Ovary (tissue), 9 donors: ENCODE data around the gene WHRN. TPM values are rescaled to one million over a fixed set of nuclear protein-coding genes. Genes with fewer than 3 reads are reported as not detected.
A peak's percentile ranks its signal among the peaks of the same experiment; 100 is the strongest.

Experiments used
- DNase-seq, 5 donors: peaks; one replicate each; pipeline ENCODE4 v3.0.0-alpha.2; 2019 to 2020
- H3K27ac ChIP-seq, 2 donors: fragments of 200-600 bp; one replicate each; pipeline versions ENCODE4 v1.5.1 to v1.8.0; 2019 to 2022
- H3K27me3 ChIP-seq: fragments of 200-600 bp; one replicate; pipeline ENCODE4 v1.8.0; 2022
- H3K36me3 ChIP-seq: fragments of 200-600 bp; sonication (generic); one replicate; pipeline ENCODE4 v1.5.1; 2019
- H3K4me1 ChIP-seq: one replicate; pipeline ENCODE4 v1.8.1; 2013; ENCODE audit warnings: mild to moderate bottlenecking, moderate library complexity; ENCODE audit not compliant: insufficient read depth
- H3K4me3 ChIP-seq: fragments of 200-600 bp; sonication (generic); one replicate; pipeline ENCODE4 v1.5.1; 2017
- H3K9me3 ChIP-seq, 2 donors: fragments of 200-600 bp in 1 of 2; sonication (generic) in 1 of 2; one replicate each; pipeline versions ENCODE4 v1.5.1 to v1.8.1; 2013 to 2019; ENCODE audit warnings: mild to moderate bottlenecking in 1 of 2, moderate library complexity in 1 of 2
- CTCF ChIP-seq, 3 donors: fragments of 450-650 bp in 2 of 3; fragments of 200-600 bp in 1 of 3; IDR thresholded peaks; one replicate each; pipeline versions ENCODE4 v1.5.1 to v1.8.0; 2016 to 2022; ENCODE audit warnings: antibody characterized with exemption in 3 of 3, mild to moderate bottlenecking in 1 of 3
- EP300 ChIP-seq: sonication (generic); formaldehyde crosslinking; IDR thresholded peaks from one replicate; pipeline ENCODE4 v1.6.1; 2017; ENCODE audit warnings: antibody characterized with exemption
- POLR2A ChIP-seq: fragments of 450-650 bp; IDR thresholded peaks from one replicate; pipeline ENCODE4 v1.6.1; 2017; ENCODE audit warnings: antibody characterized with exemption, mild to moderate bottlenecking, moderate library complexity
- WGBS, 3 donors: extraction: QIAGEN DNeasy Blood & Tissue Kit in 1 of 3; methylation state at CpG; one replicate each; pipeline versions ENCODE4 v1.1.5 to v1.1.7; 2013 to 2017; 5-methylcytosine and 5-hydroxymethylcytosine counted together
- intact Hi-C, 4 donors: fragments of 100-400 bp; cut with DNase I; formaldehyde crosslinking; loops; one replicate each; pipeline versions ENCODE4 v1.11.0 to v1.15.1; 2022 to 2023
- polyA plus RNA-seq, 2 donors: library from polyadenylated mRNA; stranded (reverse); fragments of 200-250 nt in 1 of 2; fragments of 350-450 nt in 1 of 2; fragmentation: Illumina TruSeq in 1 of 2; extraction: RNeasy Lipid Tissue Mini Kit (QIAGEN cat#74804) in 1 of 2; gene quantifications; one replicate each; pipeline ENCODE4 v1.2.3, GENCODE V29; 2013 to 2014
- total RNA-seq, 7 donors: library from RNA; depleted of rRNA in 2 of 7; stranded (reverse); fragments of >200 nt in 2 of 7; fragmentation: NEBNext Ultra II Directional in 3 of 7; extraction: Animal tissue kit (Norgen Biotek cat#: 25700) in 3 of 7; gene quantifications; one replicate each; pipeline versions ENCODE4 v1.1.0 to v1.2.4, GENCODE V29; 2016 to 2023
- donor health status: DM: no; HTN: no; CAD: no; lungs with moderate emphysema.
- donor health status: DM: no; HTN: no; CAD: no.
- donor health status: Bipolar disorder and iron deficiency.
- donor health status: DM: yes; HTN: yes; CAD: no.
- donor health status: DM: no; HTN: no; CAD: no.
- donor health status: DM: yes; HTN: yes; CAD: no.

WHRN gene
- total and polyA plus RNA-seq, 9 donors: 1.7 to 28.5 (median 20.3) TPM

DNA sequence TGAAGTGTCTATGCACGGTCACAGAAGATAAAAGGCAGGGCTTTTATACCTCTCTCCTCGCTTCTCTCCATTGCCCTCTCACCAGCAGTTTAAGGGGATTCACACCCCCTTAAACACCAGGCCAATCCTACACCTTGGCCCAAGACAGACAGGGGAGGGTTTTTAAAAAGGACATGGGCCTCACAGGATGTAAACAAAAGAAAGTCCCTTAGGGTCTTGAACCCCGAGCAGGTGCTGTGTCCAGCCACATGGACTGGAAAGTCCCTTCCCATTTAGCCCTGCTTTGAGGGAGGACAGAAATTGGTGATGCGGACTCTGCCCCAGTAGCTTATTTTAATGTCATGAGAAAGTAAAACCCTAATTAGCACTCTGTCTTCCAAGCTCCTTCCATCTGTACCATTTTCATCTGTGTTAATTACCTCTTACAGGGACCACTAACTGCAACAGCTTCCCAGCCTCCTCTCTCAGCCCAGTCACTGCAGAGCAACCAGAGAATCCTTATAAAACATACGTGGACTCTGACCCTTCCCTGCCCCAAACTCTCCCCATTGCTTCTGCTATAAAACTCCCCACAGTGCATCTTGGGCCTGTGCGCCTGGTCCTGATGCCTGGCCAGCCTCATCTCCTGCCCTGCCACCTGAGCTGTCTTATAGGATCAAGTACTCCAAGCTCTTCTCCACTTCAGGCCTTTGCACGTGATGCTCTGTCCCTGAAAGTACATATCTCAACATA lies 16.7 kb downstream of the WHRN start:
- H3K27me3 ChIP-seq: no peaks in the 10 kb centered on the region
- WGBS, 3 donors: 76 to 89% (median 84%) methylated on average over 7 of the region's 7 CpGs
- peaks cover 4% of the 10 kb centered on the region for H3K4me1 ChIP-seq
- no peak overlapping the region for H3K4me3 ChIP-seq
- TF ChIP-seq CTCF (IDR thresholded peaks at IDR 0.05) (no peak), EP300 (no peak), POLR2A (no peak)
- DNase-seq: no peak
- no peaks in the 10 kb centered on the region for H3K9me3 ChIP-seq
- H3K36me3 ChIP-seq: no peaks in the 10 kb centered on the region
- H3K27ac ChIP-seq: no peak overlapping the region
- intact Hi-C loops: loop anchor here in 1 of 4 donors (10.0 kb wide), 1 partner anchor 56 kb away; no protein-coding TSS in a partner anchor

DNA sequence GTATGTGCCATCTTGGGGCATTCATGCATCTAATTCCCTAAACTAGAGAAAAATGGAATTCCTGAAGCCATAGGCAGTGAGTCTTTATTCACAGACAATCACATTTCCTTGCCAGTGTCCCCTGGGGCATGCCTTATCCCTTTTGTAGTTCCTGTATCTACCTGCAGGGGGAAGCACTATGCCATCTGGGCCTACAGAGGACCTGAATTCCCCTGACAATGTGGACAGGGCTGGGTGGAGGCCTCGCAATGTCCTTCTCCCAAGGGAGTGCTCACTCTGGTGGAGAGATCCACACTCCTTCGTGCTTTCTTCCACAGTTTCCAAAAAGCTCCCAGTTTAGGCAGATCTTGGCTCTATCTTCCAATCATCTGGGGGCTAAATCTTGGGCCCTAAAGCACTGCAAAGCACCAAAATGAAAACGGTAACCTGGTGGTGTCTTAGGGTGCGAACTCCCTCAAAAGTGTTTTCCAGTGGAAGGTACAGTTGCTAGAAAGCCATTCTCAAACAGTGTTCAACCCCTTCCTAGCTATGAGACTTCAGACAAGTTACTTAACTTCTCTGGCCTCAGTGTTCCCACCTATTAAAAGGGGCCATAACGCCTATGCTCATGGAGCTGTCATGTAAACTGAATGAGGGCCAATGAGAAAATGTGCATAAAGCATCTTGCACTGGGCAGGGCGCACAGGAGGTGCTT lies 17.5 kb downstream of the WHRN start:
- no peak overlapping the region for H3K27ac ChIP-seq
- 77 to 79% (median 77%) methylated on average over 6 of the region's 6 CpGs for WGBS, 3 donors
- H3K9me3 ChIP-seq: no peaks in the 10 kb centered on the region
- intact Hi-C loops: loop anchor here in 1 of 4 donors (10.0 kb wide), 1 partner anchor 57 kb away; no protein-coding TSS in a partner anchor
- peaks cover 2% of the 10 kb centered on the region for H3K4me1 ChIP-seq
- H3K27me3 ChIP-seq: no peaks in the 10 kb centered on the region
- peak in 3 of 5 donors; percentile 32 to 60 (median 39) for DNase-seq
- no peaks in the 10 kb centered on the region for H3K36me3 ChIP-seq
- no peak overlapping the region for H3K4me3 ChIP-seq
- TF ChIP-seq EP300: no peak
- TF ChIP-seq CTCF (IDR thresholded peaks at IDR 0.05): peak in 2 of 3 donors; percentile 60 to 62

DNA sequence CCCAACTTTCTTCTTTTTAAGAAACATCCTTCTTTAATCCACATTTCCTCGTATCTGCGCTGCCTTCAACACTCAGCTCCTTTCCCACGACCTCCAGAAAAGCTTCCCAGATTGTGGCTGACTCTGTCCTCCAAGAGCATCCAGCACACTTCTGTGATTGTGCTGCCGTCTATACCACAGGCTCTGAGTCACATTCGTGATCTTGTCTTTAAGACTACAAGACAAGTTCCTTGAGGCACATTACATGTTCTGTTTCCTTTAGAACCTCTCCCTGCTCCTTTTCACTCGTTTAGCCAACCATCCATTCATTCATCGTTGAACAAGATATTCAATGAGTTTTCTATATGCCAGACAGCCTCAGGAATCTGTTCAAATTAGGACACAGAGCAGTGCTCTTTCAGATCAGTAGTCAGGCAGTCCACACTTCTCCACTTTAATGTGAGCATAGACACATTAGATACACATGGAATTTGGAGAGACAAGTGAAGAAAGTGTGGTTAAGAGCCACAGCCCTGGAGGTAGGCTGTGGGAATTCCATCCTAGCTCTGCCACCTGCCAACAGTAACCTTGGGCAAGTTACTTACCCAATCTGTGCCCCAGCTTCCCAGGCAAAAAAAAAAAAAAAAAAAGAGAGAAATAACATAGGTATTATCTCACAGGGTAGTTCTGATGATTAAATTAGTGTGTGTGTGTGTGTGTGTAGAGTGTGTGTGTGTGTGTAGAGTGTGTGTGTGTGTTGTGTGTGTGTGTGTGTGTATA lies 18.9 kb downstream of the WHRN start:
- 80 to 83% (median 81%) methylated on average over 7 of the region's 7 CpGs for WGBS, 3 donors
- H3K4me3 ChIP-seq: no peak overlapping the region
- H3K36me3 ChIP-seq: no peaks in the 10 kb centered on the region
- no peaks in the 10 kb centered on the region for H3K27me3 ChIP-seq
- no peak overlapping the region for H3K27ac ChIP-seq
- no peak for DNase-seq
- no peak for TF ChIP-seq EP300
- no peak for TF ChIP-seq CTCF (IDR thresholded peaks at IDR 0.05)
- no peak for TF ChIP-seq POLR2A
- no peaks in the 10 kb centered on the region for H3K9me3 ChIP-seq
- peaks cover 2% of the 10 kb centered on the region for H3K4me1 ChIP-seq
- intact Hi-C loops: loop anchor here in 1 of 4 donors (10.0 kb wide), 1 partner anchor 58 kb away; no protein-coding TSS in a partner anchor

GRCh38 chr9:114484854-114485443 lies 20.3 kb downstream of the WHRN start:
- H3K4me3 ChIP-seq: no peak overlapping the region
- TF ChIP-seq POLR2A: no peak
- no peak for TF ChIP-seq CTCF (IDR thresholded peaks at IDR 0.05)
- TF ChIP-seq EP300: no peak
- intact Hi-C loops: loop anchor here in 1 of 4 donors (10.0 kb wide), 1 partner anchor 60 kb away; no protein-coding TSS in a partner anchor
- 68 to 71% (median 68%) methylated on average over 8 of the region's 8 CpGs for WGBS, 3 donors
- no peak for DNase-seq
- peaks cover 4% of the 10 kb centered on the region for H3K4me1 ChIP-seq
- H3K27me3 ChIP-seq: no peaks in the 10 kb centered on the region
- H3K27ac ChIP-seq: no peak overlapping the region
- no peaks in the 10 kb centered on the region for H3K36me3 ChIP-seq
- no peaks in the 10 kb centered on the region for H3K9me3 ChIP-seq
